ENCODE measurements around the gene CD40.

Gene CD40

GRCh38 chr20:46139908-46140482 is 21.9 kb downstream of the CD40 start:
- no peak for TF ChIP-seq GATA2 (IDR thresholded peaks at IDR 0.05; ENCODE audit: low read depth, low read length)
- no peak for TF ChIP-seq GATA3 (IDR thresholded peaks at IDR 0.05; ENCODE audit: low read depth, low read length)

- TF ChIP-seq GATA3 (IDR thresholded peaks at IDR 0.05; ENCODE audit: low read depth, low read length), result no peak
Measured at GRCh38 chr20:46142124-46142523, 24.0 kb downstream of the CD40 start.

GRCh38 chr20:46144432-46145025 is 26.4 kb downstream of the CD40 start:
- TF ChIP-seq GATA3 (IDR thresholded peaks at IDR 0.05; ENCODE audit: low read depth, low read length) (no peak), GATA2 (IDR thresholded peaks at IDR 0.05; ENCODE audit: low read depth, low read length) (no peak)

DNA sequence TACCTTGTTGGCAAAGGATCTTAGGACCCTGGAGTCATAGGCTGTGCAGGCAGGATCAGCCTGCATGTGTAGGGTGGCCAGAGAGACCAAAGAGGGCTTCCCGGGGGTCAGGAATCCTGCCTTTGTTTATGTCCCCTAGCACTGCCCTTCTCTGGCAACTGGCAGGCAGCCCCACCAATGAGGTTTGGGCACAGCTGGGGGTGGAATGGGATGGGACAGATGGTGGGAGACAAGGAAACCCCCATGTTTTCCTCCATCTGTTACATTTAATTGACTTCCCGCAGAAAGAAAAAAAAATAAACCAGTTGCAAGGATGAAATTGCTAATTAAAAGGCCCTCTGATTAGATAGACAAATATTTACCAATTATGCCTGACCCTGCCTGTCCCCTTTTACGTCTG is 27.6 kb downstream of the CD40 start:
- TF ChIP-seq GATA2 (IDR thresholded peaks at IDR 0.05; ENCODE audit: low read depth, low read length) (no peak), GATA3 (IDR thresholded peaks at IDR 0.05; ENCODE audit: low read depth, low read length) (no peak)

- TF ChIP-seq GATA3 (IDR thresholded peaks at IDR 0.05; ENCODE audit: low read depth, low read length) (no peak; the same call in 1 of the 2 replicates), GATA2 (IDR thresholded peaks at IDR 0.05; ENCODE audit: low read depth, low read length) (peak; percentile 85)
Measured at GRCh38 chr20:46148313-46149208, 30.4 kb downstream of the CD40 start.

GRCh38 chr20:46150943-46151342 is 32.8 kb downstream of the CD40 start:
- TF ChIP-seq GATA3 (IDR thresholded peaks at IDR 0.05; ENCODE audit: low read depth, low read length), result no peak
- no peak for TF ChIP-seq GATA2 (IDR thresholded peaks at IDR 0.05; ENCODE audit: low read depth, low read length)

GRCh38 chr20:46151936-46152335 is 33.8 kb downstream of the CD40 start:
- TF ChIP-seq GATA2 (IDR thresholded peaks at IDR 0.05; ENCODE audit: low read depth, low read length) (no peak), GATA3 (IDR thresholded peaks at IDR 0.05; ENCODE audit: low read depth, low read length) (no peak)

GRCh38 chr20:46152824-46153586 is 34.9 kb downstream of the CD40 start:
- TF ChIP-seq GATA3 (IDR thresholded peaks at IDR 0.05; ENCODE audit: low read depth, low read length) (no peak), GATA2 (IDR thresholded peaks at IDR 0.05; ENCODE audit: low read depth, low read length) (no peak)

- TF ChIP-seq GATA3 (IDR thresholded peaks at IDR 0.05; ENCODE audit: low read depth, low read length), result no peak
- no peak for TF ChIP-seq GATA2 (IDR thresholded peaks at IDR 0.05; ENCODE audit: low read depth, low read length)
Measured at GRCh38 chr20:46154305-46154704, 36.2 kb downstream of the CD40 start.

DNA sequence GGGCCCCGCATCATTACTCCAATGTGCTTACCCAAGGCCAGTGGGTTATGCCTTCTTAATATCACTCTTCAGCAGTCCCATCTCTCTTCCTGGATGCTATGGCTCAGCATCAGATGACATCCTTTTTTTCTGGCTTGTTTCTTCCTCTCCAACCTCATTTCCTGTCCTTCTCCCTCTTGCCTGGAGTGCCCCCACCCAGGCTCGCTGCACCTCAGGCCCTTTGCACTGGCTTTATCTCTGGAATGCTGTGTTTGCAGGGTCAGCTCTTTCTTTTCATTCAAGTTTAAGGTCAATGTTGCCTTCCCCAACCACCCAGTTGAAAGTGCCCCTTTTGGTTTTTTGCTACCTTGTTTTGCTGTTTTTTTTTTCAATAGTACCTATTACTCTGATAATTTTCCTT is 36.7 kb downstream of the CD40 start:
- TF ChIP-seq GATA2 (IDR thresholded peaks at IDR 0.05; ENCODE audit: low read depth, low read length) (no peak), GATA3 (IDR thresholded peaks at IDR 0.05; ENCODE audit: low read depth, low read length) (no peak)

DNA sequence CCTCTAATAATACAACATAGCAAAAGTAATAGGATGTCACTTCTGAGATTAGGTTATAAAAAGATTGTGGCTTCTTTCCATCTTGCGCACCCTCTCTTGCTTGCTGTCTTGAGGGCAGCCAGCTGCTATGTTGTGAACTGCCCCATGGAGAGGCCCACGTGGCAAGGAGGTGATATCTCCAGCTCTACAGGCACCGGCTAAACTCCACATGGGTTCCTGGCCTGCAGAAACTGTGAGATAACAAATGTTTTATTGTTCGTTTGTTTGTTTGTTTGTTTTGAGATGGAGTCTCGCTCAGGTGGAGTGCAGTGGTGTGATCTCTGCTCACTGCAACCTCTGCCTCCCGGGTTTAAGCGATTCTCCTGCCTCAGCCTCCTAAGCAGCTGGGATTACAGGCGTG is 38.0 kb downstream of the CD40 start:
- TF ChIP-seq GATA3 (IDR thresholded peaks at IDR 0.05; ENCODE audit: low read depth, low read length) (no peak), GATA2 (IDR thresholded peaks at IDR 0.05; ENCODE audit: low read depth, low read length) (no peak)

DNA sequence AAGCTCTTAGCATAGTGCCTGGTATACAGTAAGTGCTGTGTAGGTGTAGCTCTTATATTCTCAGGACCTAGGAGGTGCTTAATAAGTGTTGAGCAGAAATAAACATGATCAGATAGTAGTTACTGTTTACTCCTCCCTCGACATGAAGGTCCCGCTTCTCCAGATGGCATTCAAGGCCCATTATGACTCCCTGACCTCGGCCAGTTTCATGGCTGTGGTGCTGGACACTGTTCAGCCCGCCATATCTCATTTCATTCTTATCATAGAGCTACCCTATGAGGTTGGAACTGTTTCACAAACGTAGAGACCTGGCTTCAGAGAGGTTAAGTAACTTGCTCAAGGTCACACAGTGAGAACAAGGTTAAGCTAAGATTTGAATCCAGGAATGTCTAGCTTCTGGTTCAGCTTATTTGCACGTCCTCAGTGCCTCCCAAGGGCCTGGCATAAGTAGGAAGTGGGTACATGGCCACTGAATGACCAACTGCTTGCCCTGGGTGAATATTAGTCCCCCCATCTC is 39.0 kb downstream of the CD40 start:
- TF ChIP-seq GATA3 (IDR thresholded peaks at IDR 0.05; ENCODE audit: low read depth, low read length), result no peak
- TF ChIP-seq GATA2 (IDR thresholded peaks at IDR 0.05; ENCODE audit: low read depth, low read length), result no peak

- 0 out of 2 replicates have a peak, but pooled peaks have one; percentile 6 for TF ChIP-seq GATA2 (IDR thresholded peaks at IDR 0.05; ENCODE audit: low read depth, low read length)
- no peak for TF ChIP-seq GATA3 (IDR thresholded peaks at IDR 0.05; ENCODE audit: low read depth, low read length)
Measured at GRCh38 chr20:46157625-46158024, 39.5 kb downstream of the CD40 start.

DNA sequence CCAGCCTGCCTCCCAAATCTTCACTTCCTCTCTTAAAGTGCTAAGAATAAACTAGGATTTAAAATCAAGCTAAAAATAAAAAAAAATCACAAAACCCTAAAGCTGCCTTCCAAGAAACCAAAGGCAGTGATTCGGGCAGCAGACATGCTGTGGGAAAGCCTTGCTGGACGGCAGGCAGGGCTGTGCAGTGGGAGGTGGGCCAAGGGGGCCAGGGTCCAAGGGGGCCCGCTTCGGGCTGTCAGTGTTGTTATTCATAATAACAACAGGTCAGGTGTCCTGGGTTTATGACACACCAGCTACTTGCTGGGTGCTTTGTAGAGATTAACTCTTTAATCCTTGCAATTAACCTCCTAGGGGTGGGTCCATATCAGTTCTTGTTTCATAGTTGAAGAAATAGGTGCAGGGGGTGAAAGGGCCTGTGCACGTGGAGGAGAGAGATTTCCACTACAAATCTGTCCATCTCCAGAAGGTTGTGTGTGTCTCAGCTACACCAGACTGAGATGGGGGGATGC is 40.4 kb downstream of the CD40 start:
- TF ChIP-seq GATA2 (IDR thresholded peaks at IDR 0.05; ENCODE audit: low read depth, low read length) (no peak), GATA3 (IDR thresholded peaks at IDR 0.05; ENCODE audit: low read depth, low read length) (no peak)

Data from SH-SY5Y (cell line).